Measurements from ENCODE around the gene PLEKHM2.

PLEKHM2 gene

DNA sequence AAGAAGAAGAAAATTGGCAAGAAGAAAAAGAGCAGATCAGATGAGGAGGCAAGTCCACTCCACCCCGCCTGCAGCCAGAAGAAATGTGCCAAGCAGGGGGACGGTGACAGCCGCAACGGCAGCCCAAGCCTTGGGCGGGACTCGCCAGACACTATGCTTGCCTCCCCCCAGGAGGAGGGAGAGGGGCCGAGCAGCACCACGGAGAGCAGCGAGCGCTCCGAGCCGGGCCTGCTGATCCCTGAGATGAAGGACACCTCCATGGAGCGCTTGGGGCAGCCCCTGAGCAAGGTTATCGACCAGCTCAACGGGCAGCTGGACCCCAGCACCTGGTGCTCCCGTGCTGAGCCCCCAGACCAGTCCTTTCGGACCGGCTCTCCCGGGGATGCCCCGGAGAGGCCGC lies 42.9 kb downstream of the PLEKHM2 start:
- no peak for DNase-seq

DNA sequence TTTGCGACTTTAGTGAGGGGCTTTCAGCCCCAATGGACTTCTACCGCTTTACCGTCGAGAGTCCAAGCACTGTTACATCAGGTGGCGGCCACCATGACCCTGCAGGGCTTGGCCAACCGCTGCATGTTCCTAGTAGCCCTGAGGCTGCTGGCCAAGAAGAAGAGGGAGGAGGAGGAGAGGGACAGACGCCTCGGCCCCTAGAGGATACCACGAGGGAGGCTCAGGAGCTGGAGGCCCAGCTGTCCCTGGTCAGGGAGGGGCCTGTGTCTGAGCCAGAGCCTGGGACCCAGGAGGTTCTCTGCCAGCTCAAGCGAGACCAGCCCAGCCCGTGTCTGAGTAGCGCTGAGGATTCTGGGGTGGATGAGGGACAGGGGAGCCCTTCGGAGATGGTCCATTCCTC lies 43.3 kb downstream of the PLEKHM2 start:
- no peak for DNase-seq

DNA sequence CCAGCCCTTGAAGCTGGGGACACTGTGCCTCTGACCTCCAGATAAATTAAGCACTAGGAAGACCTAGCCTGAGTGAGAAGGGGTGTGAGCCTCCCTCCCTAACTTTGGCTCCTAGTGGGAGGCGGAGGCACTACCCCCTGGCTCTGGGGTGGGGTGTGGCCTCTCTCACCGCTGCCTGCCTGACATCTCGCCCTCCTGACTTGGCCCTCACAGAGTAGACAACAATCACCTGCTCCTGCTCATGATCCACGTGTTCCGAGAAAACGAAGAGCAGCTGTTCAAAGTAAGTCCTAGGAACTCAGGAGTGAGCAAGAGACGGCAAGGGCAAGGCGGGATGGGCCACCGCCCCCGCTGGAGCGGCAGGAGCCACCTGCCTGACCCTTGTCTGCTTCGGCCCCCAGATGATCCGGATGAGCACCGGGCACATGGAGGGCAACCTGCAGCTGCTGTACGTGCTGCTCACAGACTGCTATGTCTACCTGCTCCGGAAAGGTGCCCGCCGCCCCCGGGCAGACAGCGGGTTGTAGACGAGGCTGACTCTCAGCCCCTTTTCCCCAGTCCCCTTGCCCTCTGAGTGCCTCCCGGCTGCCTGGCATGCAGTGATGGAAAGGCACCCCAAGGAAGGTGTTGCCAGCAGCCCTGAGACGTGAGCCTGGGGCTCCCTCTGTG lies 43.9 kb downstream of the PLEKHM2 start:
- DNase-seq: no peak

DNA sequence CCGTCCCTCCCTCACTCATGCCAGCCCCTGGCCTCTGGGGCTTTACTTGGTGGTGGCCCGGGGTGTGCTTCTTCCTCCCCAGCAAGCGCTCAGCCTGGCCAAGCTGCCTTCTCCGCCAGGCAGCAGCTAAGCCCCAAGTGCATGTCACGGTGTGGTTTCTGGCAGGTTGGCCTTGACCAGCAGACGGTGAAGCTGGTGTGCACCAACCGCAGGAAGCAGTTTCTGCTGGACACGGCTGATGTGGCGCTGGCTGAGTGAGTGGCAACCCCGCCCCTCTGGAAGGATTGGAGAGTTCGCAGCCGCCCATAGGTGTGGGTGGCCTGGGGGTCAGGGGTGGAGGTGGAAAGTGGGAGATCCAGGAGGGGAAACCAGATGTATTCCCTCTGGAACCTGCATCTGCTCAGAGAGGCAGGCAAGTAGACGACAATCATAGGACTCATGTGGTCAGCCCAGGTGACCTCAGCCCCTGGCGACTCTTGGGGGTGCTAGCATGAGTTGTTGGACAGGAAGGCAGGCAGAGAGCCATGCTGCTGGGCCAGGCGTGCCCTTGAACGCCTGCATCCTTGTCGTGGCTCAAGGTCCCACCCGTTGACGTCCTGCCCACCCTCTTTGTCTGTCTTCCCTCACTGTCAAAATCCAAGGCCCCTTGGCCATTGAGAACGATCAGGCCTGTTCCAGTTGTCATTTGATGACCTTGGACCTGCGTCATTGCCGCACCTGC lies 45.0 kb downstream of the PLEKHM2 start:
- no peak for DNase-seq

DNA sequence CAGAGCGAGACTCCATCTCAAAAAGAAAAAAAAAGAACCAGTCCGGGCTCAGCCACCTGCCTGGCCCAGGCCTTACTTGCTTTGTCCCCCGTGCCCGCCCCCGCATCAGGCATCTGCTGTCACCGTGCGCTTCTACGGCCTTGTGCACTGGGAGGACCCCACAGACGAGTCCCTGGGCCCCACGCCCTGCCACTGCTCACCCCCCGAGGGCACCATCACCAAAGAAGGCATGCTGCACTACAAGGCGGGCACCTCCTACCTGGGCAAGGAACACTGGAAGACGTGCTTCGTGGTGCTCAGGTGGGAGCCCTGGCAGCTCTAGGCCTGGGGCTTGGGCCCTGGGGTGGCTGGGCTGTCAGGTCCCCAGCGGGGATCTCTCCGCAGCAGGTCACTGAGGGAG lies 46.3 kb downstream of the PLEKHM2 start:
- no peak for DNase-seq

DNA sequence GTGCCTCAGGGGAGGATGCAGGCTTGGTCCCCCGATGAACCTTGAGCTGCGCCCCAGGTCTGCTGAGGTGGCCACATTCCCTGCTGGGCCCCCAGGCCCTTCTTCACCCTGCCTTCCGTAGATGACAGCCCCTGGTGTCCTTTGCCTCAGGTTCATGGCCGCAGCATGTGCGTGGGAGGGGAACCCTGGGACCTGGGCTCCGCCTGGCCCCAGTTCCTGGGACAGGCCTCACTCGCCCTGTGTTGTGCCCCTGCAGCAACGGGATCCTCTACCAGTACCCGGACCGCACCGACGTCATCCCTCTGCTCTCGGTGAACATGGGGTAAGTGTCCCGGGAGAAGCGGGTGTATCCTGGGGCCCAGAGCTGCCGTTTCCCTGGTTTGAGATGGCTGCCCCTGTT lies 46.8 kb downstream of the PLEKHM2 start:
- DNase-seq: no peak

DNA sequence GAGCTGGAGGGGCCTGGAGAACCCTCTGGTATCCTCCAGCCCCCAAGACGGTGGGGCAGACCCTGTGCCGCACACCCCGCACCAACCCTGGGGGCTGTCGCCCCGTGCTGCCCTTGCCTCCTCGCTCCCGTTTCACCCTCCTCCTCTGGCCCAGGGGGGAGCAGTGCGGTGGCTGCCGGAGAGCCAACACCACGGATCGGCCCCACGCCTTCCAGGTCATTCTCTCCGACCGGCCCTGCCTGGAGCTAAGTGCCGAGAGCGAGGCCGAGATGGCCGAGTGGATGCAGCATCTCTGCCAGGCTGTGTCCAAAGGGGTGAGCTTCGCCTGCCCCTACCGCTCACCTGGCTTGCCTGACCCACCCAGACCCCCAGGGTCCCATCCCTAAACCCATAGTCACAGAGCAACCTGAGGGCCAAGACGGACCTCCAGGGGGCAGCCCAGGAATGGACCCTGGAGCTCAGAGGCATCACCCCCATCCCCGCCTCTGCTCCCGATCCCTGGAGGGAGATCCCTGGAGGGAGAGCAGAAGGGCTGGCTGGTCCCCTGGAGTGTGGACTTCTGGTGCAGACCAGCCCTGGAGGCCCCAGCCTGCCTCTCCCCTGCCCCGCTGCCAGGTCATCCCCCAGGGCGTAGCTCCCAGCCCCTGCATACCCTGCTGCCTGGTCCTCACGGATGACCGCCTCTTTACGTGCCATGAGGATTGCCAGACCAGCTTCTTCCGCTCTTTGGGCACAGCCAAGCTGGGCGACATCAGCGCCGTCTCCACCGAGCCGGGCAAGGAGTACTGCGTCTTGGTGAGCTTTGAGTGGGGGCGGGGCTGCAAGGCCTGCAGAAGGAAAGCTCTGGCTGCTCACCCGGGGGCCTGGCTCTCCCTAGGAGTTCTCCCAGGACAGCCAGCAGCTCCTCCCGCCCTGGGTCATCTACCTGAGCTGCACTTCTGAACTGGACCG lies 47.9 kb downstream of the PLEKHM2 start:
- DNase-seq: no peak

DNA sequence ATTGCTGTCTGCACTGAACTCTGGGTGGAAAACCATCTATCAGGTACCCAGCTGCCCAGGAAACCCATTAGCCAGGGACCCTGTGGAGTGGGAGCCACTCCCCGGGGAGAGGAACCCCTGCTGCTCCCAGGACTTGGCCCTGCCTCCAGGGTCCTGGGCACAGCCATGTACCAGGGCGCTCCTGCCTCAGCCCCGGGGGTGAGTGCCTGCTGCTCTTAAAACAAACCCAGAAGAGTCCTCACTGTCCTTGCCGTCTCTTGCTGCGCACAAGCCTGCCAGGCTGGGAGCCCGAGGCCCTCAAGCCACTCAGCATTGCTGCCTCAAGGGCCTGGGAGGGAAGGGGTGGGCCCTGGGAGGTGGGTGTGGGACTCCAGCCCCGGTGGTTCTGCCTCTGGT lies 48.6 kb downstream of the PLEKHM2 start:
- DNase-seq: no peak

DNA sequence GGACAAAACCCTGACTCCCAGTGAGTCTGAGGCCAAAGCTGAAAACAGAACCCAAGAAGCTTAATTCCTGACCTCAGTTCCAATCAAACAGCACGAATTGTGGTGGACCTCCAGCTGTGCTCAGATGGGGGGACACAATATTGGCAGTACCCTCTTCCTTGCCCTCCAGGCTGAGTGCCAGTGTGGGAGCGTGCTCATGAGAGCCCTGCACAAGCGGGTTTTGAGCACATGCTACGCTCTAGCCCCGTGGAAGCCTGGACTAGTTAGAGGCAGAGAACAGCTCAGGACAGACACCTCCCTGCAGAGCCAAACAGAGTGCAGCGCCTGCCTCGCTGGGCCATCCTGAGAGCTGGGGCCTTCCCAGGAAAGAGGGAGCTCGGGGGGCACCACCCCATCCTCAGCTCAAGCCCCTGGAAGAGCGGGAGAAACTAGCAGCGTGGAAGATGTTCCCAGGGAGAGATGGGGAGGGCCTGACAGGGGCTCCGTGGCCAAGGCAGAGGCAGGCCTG lies 49.2 kb downstream of the PLEKHM2 start:
- no peak for DNase-seq

DNA sequence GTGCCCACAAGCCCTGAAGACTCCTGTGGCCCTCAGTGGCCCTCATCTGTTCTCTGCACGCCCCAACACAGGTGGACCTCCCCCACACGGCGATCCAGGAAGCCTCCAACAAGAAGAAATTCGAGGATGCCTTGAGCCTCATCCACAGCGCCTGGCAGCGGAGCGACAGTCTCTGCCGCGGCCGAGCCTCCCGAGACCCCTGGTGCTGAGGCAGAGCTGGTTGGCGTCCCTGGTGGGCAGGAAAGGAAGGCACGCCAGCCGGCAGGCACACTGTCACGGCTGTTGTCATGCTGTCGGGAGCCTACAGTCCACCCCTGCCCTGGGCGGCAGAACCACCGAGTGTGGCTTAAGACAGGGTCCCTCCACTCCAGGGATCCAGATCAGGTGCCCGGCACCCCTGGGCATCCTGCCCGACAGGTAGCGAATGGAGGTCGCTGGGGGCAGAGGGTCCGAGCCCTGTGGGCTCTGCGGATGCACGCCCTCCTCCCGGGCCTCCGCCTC lies 49.7 kb downstream of the PLEKHM2 start:
- no peak for DNase-seq

DNA sequence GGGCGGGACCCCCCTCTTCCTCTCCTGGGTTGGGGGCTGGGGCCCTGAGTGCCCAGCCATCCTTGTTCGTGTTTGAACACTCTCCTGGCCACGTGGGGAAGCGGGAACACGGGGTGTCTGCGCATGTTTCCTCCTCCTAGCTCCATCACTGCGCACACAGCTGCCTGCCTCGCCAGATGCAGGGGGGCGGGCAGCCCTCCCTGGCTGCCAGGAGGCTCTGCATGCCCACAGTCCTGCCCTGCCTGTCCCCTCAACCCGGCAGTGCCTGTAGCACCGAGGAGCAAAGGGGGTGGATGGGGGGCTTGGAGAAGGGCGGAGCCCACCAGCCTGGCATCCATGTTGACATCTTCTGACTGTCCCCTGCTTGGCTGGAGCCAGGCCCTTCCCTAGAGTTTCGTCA lies 50.2 kb downstream of the PLEKHM2 start:
- DNase-seq: no peak

DNA sequence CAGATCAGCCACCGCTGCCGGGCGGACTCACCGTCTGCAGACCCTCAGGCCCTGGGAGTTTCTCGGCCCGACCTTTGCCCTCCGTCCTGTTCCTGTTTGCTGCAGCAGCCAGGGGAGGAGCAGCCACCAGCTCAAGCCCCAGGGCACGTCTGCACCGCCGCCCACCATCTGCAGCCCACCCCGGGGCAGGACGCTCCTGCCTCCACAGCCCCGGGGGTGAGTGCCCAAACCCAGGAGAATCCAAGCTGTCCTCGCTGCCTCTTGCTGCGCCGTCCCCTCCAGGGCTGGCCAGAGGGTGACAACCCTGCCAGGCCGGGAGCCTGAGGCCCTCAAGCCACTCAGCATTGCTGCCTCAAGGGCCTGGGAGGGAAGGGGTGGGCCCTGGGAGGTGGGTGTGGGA lies 50.8 kb downstream of the PLEKHM2 start:
- DNase-seq: no peak

DNA sequence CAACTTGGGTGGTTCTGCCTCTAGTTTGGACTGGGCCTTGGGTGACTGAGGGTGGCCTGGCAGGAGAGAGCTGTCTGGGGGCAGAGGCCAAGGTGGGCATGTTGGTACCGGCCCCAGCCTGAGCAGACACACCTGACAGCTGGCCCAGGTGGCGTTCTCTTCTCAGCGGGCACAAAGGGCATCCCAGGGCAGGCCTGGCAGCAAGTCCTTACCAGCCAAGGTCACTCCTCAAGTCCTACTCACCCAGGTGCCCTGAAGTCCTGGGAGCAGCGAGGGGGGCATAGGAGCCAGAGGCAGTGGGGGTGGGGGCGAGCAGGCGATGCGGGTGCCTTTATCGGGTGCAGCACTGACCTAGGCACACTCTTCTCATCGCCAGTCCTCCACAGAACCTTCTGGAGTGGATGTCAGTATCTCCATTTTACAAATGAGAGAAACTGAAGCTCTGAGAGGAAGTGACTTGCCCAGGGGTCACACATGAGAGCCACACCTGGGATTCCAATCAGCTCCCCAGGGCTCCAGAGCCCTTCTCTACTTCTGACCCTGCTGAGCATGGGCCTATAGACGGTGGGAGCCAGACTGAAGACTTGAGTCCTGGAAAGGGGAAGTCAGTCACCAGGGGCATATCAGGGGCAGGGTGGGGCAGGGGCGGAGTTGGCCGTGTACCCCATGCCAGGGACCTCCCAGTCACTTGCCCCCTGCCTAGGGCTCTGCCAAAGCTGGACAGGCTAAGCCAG lies 51.4 kb downstream of the PLEKHM2 start:
- no peak for DNase-seq

DNA sequence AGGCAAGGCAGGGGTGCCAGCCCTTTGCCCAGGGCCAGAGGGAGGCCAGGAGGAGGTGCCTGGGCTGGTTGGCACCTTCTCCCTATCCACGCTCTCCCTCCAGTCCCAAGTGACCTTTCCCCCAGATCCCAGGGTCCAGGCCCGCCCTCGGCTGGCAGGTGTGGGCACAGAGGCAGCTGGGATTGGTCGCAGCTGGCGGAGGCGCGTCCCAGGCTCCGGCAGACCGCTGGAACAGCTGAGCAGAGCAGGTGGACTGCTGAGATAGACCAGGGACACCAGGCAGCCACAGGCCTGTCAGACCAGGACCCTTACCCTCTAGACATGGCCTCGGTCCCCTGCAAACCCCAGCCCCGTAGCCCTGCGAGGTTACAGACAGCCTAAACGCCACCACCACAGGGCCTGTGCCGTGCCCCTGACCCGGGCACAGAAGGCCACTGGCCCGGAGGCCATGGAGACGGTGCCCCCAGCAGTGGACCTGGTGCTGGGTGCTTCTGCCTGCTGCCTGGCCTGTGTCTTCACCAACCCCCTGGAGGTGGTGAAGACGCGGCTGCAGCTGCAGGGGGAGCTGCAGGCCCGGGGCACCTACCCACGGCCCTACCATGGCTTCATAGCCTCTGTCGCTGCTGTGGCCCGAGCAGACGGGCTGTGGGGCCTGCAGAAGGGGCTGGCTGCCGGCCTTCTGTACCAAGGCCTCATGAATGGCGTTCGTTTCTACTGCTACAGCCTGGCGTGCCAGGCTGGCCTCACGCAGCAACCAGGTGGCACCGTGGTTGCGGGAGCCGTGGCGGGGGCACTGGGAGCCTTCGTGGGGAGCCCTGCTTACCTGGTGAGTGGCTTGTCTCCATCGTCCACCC lies 52.1 kb downstream of the PLEKHM2 start, which contains the start of gene SLC25A34:
Gene SLC25A34, plus strand, starts transcription at position 221 of the 854 bp plus-strand sequence. Its CDS starts 228 bp downstream, at position 449.
- no peak for DNase-seq

DNA sequence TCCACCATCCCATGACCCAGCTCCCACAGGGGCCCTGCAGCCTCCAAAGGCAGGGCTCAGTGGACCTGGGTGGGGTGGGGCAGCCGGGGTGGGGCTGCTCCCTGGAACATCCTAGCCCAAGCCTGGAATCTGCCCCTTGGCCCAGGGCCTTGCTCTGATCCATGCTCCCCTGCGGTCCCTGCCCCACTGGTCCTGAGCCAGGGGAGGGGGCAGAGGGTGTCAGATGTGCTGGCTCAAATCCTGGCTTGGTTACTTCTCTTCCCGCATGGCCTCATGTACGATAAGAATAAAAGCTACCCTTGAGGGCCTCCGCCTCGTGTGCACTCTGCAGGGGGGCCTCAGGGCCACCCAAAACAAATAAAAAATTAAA lies 52.8 kb downstream of the PLEKHM2 start:
- DNase-seq: no peak

DNA sequence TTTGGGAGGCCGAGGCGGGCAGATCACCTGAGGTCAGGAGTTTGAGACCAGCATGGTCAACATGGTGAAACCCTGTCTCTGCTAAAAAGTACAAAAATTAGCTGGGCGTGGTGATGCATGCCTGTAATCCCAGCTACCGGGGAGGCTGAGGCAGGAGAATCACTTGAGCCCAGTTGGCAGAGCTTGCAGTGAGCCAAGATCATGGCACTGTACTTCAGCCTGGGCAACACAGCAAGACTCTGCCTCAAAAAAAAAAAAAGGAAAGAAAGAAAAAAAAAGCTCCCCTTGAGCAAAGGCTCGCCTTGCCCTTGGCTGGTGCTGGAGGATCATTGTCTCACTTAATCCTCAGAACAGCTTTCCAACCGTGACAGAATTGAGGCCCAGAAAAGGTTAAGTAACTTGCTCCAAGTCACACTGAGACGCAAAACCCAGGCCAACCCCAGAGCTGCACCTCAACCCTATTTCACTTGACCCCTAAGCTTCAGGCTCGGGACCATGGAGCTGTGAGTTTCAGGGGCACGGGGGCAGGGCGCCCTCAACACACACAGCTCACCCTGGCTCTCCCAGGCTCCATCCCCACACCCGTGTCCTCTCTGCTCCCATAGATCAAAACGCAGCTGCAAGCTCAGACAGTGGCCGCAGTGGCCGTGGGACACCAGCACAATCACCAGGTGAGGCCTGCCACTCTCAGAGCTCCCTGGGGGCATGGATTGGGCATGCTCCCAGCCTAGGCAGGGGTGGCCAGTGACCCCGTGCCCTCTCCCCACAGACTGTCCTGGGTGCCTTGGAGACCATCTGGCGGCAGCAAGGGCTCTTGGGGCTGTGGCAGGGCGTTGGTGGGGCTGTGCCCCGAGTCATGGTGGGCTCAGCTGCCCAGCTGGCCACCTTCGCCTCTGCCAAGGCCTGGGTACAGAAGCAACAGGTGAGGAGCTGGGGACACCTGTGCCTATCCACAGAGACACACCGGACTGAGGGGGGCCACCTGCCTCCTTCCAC lies 53.5 kb downstream of the PLEKHM2 start:
- DNase-seq: no peak

DNA sequence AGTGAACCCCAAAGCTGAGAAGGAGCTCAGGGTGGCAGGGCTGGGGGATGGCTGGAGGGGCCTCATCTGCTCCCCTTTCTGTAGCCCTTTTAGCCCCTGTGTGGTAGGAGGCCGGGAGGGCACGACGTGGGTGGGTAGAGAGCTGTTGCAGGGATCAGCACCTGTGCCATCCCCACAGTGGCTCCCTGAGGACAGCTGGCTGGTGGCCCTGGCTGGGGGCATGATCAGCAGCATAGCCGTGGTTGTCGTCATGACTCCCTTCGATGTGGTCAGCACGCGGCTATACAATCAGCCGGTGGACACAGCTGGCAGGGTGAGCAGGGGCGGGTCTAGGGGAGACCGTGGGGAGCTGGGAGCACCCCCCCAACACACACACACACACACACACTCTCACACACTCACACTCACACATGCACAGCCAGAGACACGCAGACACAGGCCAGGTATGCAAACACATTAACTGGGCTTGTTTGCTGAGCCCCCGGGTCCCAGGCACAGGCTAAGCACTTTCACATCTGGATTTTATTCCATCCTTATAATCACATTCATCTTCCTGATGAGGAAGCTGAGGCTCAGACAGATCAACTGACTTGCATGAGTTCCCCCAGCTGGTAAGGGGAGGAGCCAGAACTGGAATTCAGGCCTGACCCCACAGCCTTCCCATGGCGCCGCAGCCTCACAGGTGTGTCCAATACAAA lies 54.4 kb downstream of the PLEKHM2 start:
- peak; percentile 31 for DNase-seq

DNA sequence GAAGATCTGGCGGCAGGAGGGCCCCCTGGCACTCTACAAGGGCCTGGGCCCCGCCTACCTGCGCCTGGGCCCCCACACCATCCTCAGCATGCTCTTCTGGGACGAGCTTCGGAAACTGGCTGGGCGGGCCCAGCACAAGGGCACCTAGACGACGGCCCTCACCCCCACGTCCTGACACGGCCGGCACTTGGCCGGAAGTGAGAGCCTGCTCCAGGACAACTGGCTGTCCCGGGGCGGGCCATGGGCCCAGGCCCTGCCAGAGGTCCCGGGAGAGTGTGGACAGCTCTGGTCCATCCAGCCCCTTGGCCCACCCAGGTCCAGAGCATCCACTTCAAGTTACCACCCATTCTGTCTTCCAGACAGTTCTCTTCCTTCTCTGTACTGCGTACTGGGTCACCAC lies 55.1 kb downstream of the PLEKHM2 start:
- DNase-seq: no peak

DNA sequence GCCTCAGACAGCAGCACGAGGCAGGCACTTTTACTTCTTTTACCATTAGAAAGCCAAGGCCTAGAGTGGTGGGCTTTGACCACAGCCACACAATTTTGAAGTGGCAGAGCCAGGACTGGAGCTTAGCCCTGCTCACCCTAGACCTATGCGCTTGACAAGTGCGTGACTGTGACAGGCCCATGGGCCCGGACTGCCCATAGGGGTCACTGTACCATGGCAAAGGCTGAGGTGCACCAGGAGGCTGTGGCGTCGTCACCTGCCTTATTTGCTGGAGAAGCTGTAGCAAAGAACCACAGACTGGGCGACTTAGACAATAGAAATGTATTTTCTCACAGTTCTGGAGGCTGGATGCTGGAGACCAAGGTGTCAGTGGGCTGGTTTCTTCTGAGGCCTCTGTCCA lies 55.6 kb downstream of the PLEKHM2 start:
- no peak for DNase-seq

Data from fibroblast of upper back skin (primary cell).